Airway epithelial cell (primary cell): Measurements from ENCODE around the gene SLCO1C1. TPM values are rescaled to one million over a fixed set of nuclear protein-coding genes. Genes with fewer than 3 reads are reported as not detected.

Source experiments
- total RNA-seq: library from RNA; depleted of rRNA; stranded (reverse); fragments of >200 nt; gene quantifications from 2 replicates; pipeline ENCODE4 v1.2.3, GENCODE V29; 2015

SLCO1C1 gene
- total RNA-seq: not detected in 2 replicates

GRCh38 chr12:20695232-20695631 lies at the start of gene SLCO1C1:
Gene SLCO1C1, plus strand, starts transcription at chr12:20695332. Its CDS starts 4,245 bp downstream, at chr12:20699577.

Other genes with a start within 250 kb of the SLCO1C1 start
- gene SLCO1B3, start 115.4 kb downstream of the SLCO1C1 start, total RNA-seq: not detected in 2 replicates